ENCODE measurements around the gene LTBR. TPM values are rescaled to one million over a fixed set of nuclear protein-coding genes. Genes with fewer than 3 reads are reported as not detected.

LTBR gene
- total RNA-seq, 1 experiment from 2014 or later = 178 TPM

DNA sequence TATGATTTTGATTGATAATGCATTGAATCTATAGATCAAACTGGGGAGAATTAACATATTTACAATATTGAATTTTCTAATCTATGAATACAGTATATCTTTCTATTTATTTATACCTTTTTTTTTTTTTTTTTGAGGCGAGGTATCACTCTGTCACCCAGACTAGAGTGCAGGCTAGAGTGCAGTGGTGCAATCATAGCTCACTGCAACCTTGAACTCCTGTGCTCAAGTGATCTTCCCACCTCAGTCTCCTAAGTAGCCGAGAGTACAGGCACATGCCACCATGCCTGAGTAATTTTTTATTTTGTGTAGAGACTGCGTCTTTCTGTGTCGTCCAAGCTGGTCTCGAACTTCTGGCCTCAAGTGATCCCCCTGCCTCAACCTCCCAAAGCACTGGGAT lies 20.4 kb downstream of the LTBR start:
- H3K36me3 ChIP-seq (ENCODE audit: low read depth) = 0 out of 2 replicates have a peak, but pooled peaks cover 9% of the 10 kb centered on the region
- ChIA-PET POLR2A (ENCODE audit: unreplicated experiment) (no interaction called here), CTCF (no interaction called here)
- H4K20me1 ChIP-seq (ENCODE audit: insufficient read depth) = no peaks in the 10 kb centered on the region
- no TSS peak for BruUV-seq (replicated peaks)
- peaks cover 14% of the 10 kb centered on the region; the same call in 1 of the 2 replicates for H3F3A ChIP-seq (ENCODE audit: insufficient read depth, low read depth)
- intact Hi-C loops (cut with micrococcal nuclease; ENCODE audit: unreplicated experiment) = no loop called here
- DNase-seq = no peak
- no peaks in the 10 kb centered on the region for H3K27me3 ChIP-seq (ENCODE audit: insufficient read depth, low read depth)
- H3K4me3 ChIP-seq = no peak overlapping the region
- no peaks in the 10 kb centered on the region for H3K79me2 ChIP-seq (ENCODE audit: low read depth)
- no peak for TF ChIP-seq EZH2 (IDR thresholded peaks at IDR 0.05; ENCODE audit: low read depth)
- TF ChIP-seq, protein P1, sequence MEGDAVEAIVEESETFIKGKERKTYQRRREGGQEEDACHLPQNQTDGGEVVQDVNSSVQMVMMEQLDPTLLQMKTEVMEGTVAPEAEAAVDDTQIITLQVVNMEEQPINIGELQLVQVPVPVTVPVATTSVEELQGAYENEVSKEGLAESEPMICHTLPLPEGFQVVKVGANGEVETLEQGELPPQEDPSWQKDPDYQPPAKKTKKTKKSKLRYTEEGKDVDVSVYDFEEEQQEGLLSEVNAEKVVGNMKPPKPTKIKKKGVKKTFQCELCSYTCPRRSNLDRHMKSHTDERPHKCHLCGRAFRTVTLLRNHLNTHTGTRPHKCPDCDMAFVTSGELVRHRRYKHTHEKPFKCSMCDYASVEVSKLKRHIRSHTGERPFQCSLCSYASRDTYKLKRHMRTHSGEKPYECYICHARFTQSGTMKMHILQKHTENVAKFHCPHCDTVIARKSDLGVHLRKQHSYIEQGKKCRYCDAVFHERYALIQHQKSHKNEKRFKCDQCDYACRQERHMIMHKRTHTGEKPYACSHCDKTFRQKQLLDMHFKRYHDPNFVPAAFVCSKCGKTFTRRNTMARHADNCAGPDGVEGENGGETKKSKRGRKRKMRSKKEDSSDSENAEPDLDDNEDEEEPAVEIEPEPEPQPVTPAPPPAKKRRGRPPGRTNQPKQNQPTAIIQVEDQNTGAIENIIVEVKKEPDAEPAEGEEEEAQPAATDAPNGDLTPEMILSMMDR (conservative IDR thresholded peaks at IDR 0.05) = no peak
- no peaks in the 10 kb centered on the region for H3K9me2 ChIP-seq (ENCODE audit: insufficient read depth)
- H3K27ac ChIP-seq = no peak overlapping the region
- H3K9me3 ChIP-seq (ENCODE audit: insufficient read depth, low read depth) = peaks cover 4% of the 10 kb centered on the region; the same call in 1 of the 2 replicates
- H3K4me1 ChIP-seq (replicated peaks; ENCODE audit: insufficient read depth) = no peaks in the 10 kb centered on the region
- H2AFZ ChIP-seq = no peak overlapping the region
- H3K4me2 ChIP-seq = no peak overlapping the region

DNA sequence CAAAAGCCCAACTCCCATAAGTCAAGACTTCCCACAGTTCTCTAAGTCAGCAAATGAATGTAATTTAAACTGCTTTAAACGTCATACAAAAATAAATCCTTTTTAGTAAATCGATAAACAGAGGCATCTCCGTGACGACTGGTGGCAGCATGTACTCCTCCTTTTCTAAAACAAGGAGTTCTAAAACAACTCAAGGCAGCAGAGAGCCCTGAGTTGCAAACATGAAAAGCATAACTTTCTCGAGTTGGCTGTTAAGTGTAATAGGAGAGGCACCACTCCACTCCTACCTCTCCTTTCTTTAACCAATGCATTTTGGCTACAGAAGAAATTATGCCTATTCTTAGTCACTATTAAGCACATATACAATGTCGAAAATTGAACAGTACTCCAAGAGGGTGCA lies 22.0 kb downstream of the LTBR start:
- H3K9me2 ChIP-seq (ENCODE audit: insufficient read depth) = no peaks in the 10 kb centered on the region
- H3K27ac ChIP-seq = no peak overlapping the region
- ChIA-PET POLR2A (ENCODE audit: unreplicated experiment) (no interaction called here), CTCF (interaction anchor here (0.6 kb wide), 2 partner anchors 71 to 127 kb away, joined by 3 to 4 read pairs; no protein-coding TSS in a partner anchor)
- H3K4me2 ChIP-seq = no peak overlapping the region
- H3K4me1 ChIP-seq (replicated peaks; ENCODE audit: insufficient read depth) = no peaks in the 10 kb centered on the region
- peaks cover 9% of the 10 kb centered on the region; the same call in 1 of the 2 replicates for H3K9me3 ChIP-seq (ENCODE audit: insufficient read depth, low read depth)
- H3K4me3 ChIP-seq = no peak overlapping the region
- 0 out of 2 replicates have a peak, but pooled peaks cover 4% of the 10 kb centered on the region for H3K36me3 ChIP-seq (ENCODE audit: low read depth)
- TF ChIP-seq, protein P1 (conservative IDR thresholded peaks at IDR 0.05) = no peak
- TF ChIP-seq EZH2 (IDR thresholded peaks at IDR 0.05; ENCODE audit: low read depth) = no peak
- peaks cover 13% of the 10 kb centered on the region; the same call in 1 of the 2 replicates for H3F3A ChIP-seq (ENCODE audit: insufficient read depth, low read depth)
- no peaks in the 10 kb centered on the region for H3K27me3 ChIP-seq (ENCODE audit: insufficient read depth, low read depth)
- no peak for DNase-seq
- intact Hi-C loops (cut with micrococcal nuclease; ENCODE audit: unreplicated experiment) = no loop called here
- no peaks in the 10 kb centered on the region for H3K79me2 ChIP-seq (ENCODE audit: low read depth)
- no peaks in the 10 kb centered on the region for H4K20me1 ChIP-seq (ENCODE audit: insufficient read depth)
- H2AFZ ChIP-seq = no peak overlapping the region
- no TSS peak for BruUV-seq (replicated peaks)

DNA sequence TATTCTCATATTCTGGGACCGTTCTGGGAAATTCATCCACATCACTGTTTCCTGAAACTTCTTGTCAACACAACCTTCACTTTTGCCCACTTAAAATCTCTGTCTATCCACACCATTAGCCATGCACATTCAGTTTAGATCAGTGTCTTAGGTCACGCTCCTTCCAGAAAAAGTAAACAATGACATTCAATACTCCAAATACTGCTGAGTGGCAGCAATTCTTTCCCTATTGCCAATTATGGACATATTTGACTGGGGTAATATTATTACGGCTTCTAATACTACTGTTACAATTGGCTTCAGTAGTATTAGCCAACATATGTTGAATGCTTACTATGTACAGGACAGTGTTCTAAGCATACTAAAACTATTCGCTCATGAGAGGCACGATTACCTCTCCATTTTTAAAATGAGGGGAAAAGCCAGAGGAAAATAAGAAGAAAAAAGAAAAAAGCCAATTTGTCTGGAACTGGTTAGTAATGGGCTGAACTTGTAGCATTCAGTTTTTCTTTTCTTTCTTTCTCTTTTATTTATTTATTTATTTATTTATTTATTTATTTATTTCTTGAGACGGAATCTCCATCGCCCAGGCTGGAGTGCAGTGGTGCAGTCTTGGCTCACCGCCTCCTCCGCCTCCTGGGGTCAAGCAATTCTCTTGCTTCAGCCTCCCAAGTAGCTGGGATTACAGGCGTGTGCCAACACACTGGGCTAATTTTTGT lies 23.4 kb downstream of the LTBR start:
- H3K4me2 ChIP-seq = no peak overlapping the region
- no peak for DNase-seq
- no peak overlapping the region for H2AFZ ChIP-seq
- peaks cover 9% of the 10 kb centered on the region; the same call in 1 of the 2 replicates for H3K9me3 ChIP-seq (ENCODE audit: insufficient read depth, low read depth)
- no peaks in the 10 kb centered on the region for H3K4me1 ChIP-seq (replicated peaks; ENCODE audit: insufficient read depth)
- TF ChIP-seq, protein P1 (conservative IDR thresholded peaks at IDR 0.05) = no peak
- TF ChIP-seq EZH2 (IDR thresholded peaks at IDR 0.05; ENCODE audit: low read depth) = no peak
- POLR2A ChIA-PET (ENCODE audit: unreplicated experiment) = no interaction called here
- CTCF ChIA-PET = no interaction called here
- no peak overlapping the region for H3K27ac ChIP-seq
- no peak overlapping the region for H3K4me3 ChIP-seq
- no peaks in the 10 kb centered on the region for H3K9me2 ChIP-seq (ENCODE audit: insufficient read depth)
- H3K36me3 ChIP-seq (ENCODE audit: low read depth) = 0 out of 2 replicates have a peak, but pooled peaks cover 4% of the 10 kb centered on the region
- no peaks in the 10 kb centered on the region for H3K27me3 ChIP-seq (ENCODE audit: insufficient read depth, low read depth)
- intact Hi-C loops (cut with micrococcal nuclease; ENCODE audit: unreplicated experiment) = no loop called here
- H3F3A ChIP-seq (ENCODE audit: insufficient read depth, low read depth) = peaks cover 12% of the 10 kb centered on the region; the same call in 1 of the 2 replicates
- no peaks in the 10 kb centered on the region for H4K20me1 ChIP-seq (ENCODE audit: insufficient read depth)
- BruUV-seq (replicated peaks) = no TSS peak
- no peaks in the 10 kb centered on the region for H3K79me2 ChIP-seq (ENCODE audit: low read depth)
